Spleen (tissue), 7 donors: ENCODE data around the gene GRIK3.

Source experiments
- POLR2A ChIP-seq, 3 donors: fragments of 450-650 bp; IDR thresholded peaks; one replicate each; pipeline ENCODE4 v1.5.1; 2017; ENCODE audit warnings: antibody characterized with exemption in 3 of 3, mild to moderate bottlenecking in 1 of 3
- TF ChIP-seq, protein P1 (sequence below), 11 experiments: fragments of 200-600 bp in 7 of 11; fragments of 450-650 bp in 4 of 11; sonication (generic) in 4 of 11; IDR thresholded peaks in 8 of 11; conservative IDR thresholded peaks in 3 of 11; 1 replicate in 7 of 11; 2 replicates in 4 of 11; pipeline versions ENCODE4 v1.4.0 to v1.8.0; 2016 to 2021; ENCODE audit warnings: antibody characterized with exemption in 11 of 11, inconsistent platforms in 4 of 11, mild to moderate bottlenecking in 1 of 11
- donor health status: DM: no; HTN: no; CAD: no; lungs with moderate emphysema.
- donor health status: DM: no; HTN: no; CAD: no.
- donor health status: DM: no; HTN: no; CAD: no.

DNA sequence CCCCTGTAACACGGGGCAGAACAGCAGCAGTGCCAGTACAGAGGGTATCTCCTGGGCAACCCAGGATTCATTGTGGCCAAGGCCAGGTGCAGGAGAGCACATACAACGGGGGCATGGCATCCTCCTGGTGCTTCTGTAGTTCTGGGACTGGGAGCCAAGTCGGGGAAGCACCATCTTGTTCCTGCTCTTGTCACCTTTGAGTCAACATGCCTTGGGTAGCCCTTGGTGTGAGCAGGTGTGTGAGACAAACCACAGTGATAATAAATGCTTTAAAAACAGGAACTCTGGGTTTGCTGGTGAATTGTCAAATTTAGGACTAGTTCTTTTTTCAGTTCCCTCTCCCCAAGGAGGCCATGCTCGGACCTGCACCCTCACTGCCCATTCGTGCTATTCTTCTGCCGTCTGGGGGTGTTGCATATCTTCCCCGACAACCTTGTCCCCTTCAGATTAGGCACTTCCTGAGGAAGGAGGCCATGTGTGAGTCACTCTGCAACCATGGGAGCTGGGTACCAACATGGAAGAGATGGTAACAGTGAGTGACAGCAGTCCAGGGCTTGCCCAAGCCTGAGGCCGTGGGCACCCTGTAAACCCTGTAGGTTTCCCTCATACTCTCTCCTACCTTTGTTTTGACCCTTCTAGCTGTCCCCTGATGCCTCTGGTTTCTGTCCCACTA is 150.2 kb downstream of the GRIK3 start:
- no peak for TF ChIP-seq POLR2A (IDR thresholded peaks at IDR 0.05)
- TF ChIP-seq, protein P1, sequence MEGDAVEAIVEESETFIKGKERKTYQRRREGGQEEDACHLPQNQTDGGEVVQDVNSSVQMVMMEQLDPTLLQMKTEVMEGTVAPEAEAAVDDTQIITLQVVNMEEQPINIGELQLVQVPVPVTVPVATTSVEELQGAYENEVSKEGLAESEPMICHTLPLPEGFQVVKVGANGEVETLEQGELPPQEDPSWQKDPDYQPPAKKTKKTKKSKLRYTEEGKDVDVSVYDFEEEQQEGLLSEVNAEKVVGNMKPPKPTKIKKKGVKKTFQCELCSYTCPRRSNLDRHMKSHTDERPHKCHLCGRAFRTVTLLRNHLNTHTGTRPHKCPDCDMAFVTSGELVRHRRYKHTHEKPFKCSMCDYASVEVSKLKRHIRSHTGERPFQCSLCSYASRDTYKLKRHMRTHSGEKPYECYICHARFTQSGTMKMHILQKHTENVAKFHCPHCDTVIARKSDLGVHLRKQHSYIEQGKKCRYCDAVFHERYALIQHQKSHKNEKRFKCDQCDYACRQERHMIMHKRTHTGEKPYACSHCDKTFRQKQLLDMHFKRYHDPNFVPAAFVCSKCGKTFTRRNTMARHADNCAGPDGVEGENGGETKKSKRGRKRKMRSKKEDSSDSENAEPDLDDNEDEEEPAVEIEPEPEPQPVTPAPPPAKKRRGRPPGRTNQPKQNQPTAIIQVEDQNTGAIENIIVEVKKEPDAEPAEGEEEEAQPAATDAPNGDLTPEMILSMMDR (IDR thresholded peaks at IDR 0.05 in 8 of 11, conservative IDR thresholded peaks at IDR 0.05 in 3 of 11), result no peak
